HT1080 (cell line): Measurements from ENCODE around the gene TEX2. TPM values are rescaled to one million over a fixed set of nuclear protein-coding genes. Genes with fewer than 3 reads are reported as not detected.
"Not testable (repeated sequence)": the region's sequence is repeated elsewhere in the genome, so short reads cannot be mapped to it uniquely, and the experiment has no call there.

Experiments used
- DNase-seq: peaks from one replicate; pipeline ENCODE4 v3.0.0-alpha.2; 2015; ENCODE audit warnings: low read depth
- total RNA-seq: library from RNA; depleted of rRNA; stranded (reverse); fragments of >200 nt; shearing (Covaris generic); gene quantifications from 2 replicates; pipeline ENCODE4 v1.2.3, GENCODE V29; 2014

The TEX2 gene
- total RNA-seq, 1 experiment from 2014 or later: 15.2 TPM

DNA sequence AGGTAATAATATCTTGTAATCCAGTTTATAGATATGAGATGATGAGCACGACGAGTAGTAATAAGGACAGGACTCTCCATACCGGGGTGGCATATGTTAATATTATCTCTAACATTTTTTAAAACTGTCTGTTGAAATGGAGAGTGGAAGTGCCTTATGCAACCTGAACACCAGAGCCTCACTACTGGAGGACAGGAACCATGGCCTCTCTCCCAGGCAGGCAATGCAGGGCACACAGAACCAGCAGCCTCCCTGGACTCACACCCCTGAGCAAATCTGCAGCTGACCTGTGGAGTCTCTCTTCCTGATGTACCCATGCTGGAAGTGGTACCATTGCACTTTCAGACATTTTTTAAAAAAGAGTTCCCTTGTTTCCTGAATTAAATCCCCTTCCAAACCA lies 78.0 kb downstream of the TEX2 start:
- no peak for DNase-seq

GRCh38 chr17:64183815-64184214 lies 79.2 kb downstream of the TEX2 start:
- peak; percentile 89 for DNase-seq

DNA sequence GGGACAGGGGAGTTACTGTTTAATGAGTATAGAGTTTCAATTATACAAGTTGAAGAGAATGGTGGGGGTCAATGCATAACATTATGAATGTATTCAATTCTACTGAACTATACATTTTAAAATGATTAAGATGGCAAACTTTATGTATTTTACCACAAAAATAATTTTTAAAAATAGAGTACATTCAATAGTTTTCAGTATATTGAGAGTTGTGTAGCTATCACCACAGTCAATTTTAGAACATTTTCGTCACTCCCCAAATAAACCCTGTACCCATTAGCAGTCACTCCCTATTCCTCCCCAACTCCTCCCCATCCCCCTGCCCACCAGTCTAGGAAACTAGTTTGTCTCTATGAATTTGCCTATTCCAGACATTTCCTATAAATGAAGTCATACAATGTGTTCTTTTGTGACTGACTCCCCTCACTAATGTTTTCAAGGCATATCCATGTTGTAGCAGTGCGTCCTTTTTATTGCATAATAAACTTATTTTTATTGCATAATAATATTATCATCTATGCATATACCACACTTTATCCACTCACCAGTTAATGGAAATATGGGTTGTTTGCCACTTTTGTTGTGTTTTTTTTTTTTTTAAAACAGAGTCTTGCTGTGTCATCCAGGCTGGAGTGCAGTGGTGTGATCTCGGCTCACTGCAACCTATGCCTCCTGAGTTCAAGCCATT lies 80.6 kb downstream of the TEX2 start:
- no peak for DNase-seq

DNA sequence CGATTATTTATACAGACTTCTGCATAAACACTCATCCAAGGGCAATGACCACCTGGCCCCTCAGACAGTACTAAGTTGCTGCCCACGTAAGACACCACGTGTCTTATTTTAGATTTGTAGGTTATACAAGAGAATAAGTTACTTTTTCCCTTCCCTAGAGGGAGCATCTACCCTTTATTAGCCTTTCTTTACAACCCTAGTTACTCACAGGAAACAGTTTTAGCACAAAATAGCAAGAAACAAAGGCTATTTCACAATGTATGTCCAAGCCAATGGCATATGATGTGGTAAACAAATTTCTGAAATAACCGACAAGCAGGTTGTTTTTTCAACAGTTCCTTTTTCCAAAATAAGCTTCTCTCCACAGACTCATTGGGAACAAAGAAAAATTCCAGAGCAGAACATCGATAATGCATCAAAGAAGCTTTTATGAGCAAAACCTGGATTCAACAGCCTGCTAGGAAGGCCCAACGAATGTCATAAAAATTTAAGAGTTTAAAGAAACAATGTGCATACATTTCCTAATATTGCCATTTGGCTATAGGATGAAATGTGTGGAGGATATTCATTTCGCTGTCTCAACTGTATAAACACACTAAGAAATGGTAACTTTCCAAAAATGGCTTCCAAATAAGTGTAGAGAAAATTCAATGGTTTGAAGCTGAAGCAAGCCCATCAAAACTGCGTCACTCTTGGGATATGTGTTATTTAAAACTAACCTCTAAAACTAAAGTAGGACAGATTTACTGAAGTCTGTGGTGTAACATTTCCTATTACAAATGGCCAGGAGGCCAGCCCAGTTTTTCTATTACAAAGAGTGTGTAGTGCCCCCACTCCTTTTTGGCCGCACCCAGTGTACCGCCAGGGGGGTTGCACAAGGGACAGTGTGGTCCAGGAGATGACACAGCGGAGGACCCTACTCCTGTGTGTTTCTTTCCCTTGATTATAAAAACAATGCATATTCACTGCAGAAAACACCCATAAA lies 82.7 kb downstream of the TEX2 start:
- DNase-seq: no peak

GRCh38 chr17:64179024-64179423 lies 84.0 kb downstream of the TEX2 start:
- not testable (repeated sequence) for DNase-seq

DNA sequence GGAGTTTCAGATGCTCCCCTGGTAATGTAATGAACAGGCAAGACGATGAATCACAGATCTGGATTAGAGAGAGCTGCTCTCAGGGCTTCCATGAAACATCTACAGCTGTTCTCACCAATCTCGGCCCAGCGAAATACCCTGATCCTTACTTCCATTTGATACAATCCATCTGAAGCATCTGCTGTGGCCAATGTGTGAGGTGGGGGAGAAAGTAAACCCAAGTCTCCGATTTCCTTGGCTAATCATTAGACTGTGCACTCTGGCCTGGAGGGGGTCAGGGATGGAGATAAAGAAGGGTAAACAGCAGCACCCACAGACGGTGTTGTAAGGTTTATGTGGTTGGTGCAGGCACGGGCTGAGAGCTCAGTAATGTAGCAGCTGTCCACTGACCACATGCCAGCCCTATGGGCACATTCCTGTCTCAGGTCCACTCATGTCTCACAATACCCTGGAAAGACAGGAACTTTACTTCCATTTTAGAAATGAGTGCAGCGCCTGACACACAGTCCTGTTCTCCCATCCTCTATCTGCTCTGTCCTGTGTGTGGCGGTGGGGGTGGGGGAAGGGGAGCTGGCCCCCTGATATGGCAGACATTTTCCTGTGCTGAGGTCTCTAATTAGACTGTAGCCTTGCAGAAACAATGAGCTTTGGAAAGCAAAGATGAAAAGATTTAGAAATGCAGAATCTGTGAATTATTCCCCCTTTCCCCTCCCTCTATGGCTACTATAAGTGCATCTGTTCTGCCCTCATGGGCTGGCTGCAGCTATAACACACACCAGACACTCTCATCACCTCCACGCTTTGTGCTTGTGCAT lies 84.8 kb downstream of the TEX2 start:
- DNase-seq: no peak

GRCh38 chr17:64177311-64178010 lies 85.6 kb downstream of the TEX2 start:
- DNase-seq: no peak

GRCh38 chr17:64176556-64176955 lies 86.5 kb downstream of the TEX2 start:
- DNase-seq: no peak

DNA sequence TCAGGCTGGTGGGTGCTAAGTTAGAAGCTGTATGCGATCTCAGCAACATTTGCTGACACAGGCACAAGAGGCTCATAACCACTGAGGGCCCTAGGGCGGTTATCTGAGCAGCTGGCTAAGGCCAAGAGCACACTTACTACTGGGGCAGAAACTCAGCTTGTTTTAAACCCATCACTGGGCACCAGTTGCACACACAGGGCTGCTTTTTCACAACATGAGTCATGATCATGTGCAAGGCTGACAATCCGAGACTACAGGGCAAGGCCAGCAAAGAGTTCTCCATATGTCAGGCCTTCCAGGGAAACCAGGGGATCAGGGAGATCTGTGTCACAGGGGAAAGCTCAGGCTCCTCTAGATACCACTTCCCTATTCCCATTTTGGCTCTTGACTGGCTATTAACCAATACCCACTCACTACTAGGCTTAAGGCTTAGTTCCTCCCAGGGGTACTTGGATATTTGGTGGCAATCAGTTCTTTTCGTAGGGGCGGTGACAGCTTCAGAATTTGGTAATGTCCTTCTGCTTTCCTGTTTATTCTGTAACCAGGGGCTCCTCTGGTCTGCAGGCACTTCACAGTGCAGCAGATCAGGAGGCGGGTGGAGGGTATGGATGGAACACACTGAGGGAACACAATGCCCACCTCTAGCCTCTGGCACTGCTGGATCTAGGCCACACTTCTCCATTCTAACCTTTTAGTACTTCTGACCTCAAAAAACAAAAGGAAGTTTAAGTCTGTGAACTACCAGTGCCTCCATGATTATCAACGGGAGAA lies 88.2 kb downstream of the TEX2 start:
- peak; percentile 68 for DNase-seq

DNA sequence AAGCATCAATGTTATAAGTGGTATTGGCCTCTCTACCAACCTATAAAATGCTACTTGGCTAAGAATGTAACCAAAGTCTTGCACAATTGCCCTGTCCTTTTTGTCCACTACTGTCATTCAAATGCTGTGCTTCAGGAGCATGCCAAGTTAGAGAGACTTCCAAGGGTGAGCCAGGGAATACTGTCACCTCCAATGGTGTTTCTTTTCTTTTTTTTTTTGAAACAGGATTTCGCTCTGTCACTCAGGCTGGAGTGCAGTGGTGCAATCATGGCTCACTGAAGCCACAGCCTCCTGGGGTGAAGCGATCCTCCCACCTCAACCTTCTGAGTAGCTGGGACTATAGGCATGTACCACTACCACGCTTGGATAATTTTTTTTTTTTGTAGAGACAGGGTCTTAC lies 89.4 kb downstream of the TEX2 start:
- no peak for DNase-seq

- DNase-seq: no peak
Measured at GRCh38 chr17:64172510-64172909, 90.5 kb downstream of the TEX2 start.

DNA sequence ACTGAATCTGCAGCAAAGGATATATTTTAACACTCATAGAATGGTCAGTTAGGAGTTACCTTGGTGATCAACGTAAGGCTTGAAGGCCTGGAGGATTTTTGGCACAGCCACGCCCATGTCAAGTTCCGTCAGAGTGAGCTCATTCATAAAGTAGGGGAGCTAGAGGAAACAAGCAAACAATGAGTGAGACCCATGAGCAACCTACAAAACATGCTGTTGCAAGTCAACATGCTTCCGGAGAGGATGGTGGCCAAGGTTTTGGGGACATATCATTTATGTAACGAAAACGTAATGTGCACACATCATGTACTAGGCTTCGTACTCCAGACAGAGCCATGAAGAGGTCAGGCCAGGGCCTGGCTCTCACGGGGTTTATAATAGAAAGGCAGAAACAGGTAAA lies 92.0 kb downstream of the TEX2 start:
- no peak for DNase-seq

DNA sequence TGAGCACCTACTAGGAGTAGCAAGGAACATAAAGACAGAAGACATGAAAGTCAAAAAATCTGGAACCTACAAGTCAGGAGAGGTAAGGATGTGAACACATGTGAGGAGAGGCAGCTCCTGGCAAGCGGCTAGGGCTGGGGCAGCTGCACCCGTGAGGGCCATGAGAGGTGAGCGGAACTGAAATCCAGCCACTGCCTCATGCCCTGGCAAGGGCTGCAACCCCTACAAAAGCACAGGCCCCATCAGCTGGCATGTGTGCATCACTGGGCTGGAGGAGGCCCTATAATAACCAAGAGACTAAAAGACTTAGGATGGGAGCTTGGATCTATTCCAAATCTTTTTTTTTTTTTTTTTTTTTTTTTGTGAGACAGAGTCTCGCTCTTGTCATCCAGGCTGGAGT lies 92.8 kb downstream of the TEX2 start:
- DNase-seq: no peak

GRCh38 chr17:64167666-64168065 lies 95.4 kb downstream of the TEX2 start:
- DNase-seq: not testable (repeated sequence)

GRCh38 chr17:64166876-64167275 lies 96.2 kb downstream of the TEX2 start:
- DNase-seq: no peak

DNA sequence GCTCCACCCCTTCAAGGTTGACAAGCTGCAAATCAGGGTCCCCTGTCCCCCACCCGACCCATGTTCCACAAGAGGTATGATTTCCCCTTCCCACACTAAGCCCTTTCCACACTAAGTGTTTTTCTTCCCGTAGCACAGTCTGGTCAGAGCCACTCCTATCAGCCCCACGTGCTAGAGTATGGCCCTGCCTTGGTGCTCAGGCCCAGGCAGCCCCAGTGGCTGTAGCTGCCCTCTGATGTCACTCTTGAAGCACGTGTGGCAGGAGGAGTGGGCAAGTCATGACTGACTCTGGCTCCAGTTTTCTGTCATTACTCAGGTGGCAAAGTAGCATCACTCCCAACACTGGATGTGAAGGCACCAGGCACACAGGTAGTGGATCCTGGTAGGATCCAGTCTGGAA lies 97.7 kb downstream of the TEX2 start:
- DNase-seq: no peak

DNA sequence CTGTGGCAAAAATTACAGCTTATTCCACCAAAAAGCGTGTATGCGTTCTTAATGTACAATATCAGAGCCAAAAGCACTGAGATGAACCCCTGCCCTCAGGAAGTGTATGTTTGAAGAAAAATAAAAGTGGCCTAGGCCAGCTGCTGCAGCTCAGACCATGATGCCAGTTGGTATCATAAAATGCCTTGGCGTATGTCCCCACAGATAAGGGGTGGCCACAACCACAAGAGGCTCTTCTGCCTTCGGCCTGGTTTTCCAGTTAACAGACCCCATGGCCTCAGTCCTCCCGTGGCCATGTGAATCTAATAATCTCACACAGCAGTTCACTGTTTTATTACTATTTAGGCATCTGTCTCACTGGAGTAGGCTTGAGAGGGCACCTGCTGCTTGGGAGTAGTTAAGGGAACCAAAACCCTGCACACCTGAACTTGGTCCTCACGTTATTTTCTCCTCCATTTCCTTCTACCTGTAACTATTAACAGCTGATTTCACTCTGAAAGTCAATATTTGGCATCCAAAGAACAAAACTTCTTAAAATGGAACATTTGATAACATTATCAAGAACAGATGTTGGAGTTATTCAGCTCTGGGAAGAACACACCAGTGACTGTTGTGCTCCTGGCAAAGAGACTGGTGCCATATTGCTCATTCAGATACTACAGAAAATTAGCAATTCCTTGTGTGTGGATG lies 98.3 kb downstream of the TEX2 start:
- no peak for DNase-seq

DNA sequence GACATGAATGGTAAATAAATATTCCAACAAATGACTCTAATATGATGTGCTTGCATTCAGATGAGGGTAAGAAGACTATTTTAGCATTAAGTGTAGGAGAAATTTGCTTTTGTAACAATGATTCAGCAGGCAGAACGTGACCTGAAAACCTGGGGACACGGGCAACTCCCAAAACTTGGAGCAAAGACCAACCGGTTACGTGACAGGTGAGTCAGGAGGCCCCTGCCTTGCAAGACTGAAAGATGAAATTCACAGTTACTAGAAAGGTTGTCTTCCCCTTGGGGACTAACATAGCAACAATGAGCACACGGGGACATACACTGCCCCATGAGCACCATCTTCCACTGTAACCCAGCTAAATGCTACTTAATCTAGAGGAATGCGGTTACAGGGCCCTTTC lies 99.6 kb downstream of the TEX2 start:
- DNase-seq: no peak

DNA sequence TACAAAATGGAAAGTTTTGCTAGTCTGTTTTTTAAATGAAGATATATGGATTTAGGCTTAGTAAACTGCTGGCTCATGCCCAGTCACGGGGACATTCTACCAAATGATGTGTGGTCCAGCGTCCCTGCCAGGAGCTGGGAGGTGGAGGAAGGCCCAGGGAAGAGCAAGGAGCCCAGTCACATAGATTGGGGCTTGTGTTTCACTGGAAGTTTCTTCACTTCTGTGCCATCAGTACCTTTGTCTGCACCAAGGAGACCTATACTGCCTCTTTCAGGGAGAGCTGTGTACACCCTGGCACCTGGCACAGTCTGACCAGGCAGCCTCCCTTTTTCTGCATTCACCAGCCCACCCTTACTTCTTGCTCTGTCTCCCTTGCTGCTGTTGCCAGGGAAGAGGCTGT lies 100.5 kb downstream of the TEX2 start:
- no peak for DNase-seq
